Daoy (cell line): Measurements from ENCODE around the gene CD302. TPM values are rescaled to one million over a fixed set of nuclear protein-coding genes. Genes with fewer than 3 reads are reported as not detected.
"Not testable (repeated sequence)": the region's sequence is repeated elsewhere in the genome, so short reads cannot be mapped to it uniquely, and the experiment has no call there.

ENCODE experiments used
- DNase-seq: peaks from one replicate; pipeline ENCODE4 v3.0.0-alpha.2; 2015; ENCODE audit warnings: low read depth
- total RNA-seq: library from RNA; depleted of rRNA; stranded (reverse); fragments of >200 nt; shearing (Covaris generic); gene quantifications from 2 replicates; pipeline ENCODE4 v1.2.3, GENCODE V29; 2014

CD302 gene
- total RNA-seq, 1 experiment from 2014 or later, result 2.8 TPM

DNA sequence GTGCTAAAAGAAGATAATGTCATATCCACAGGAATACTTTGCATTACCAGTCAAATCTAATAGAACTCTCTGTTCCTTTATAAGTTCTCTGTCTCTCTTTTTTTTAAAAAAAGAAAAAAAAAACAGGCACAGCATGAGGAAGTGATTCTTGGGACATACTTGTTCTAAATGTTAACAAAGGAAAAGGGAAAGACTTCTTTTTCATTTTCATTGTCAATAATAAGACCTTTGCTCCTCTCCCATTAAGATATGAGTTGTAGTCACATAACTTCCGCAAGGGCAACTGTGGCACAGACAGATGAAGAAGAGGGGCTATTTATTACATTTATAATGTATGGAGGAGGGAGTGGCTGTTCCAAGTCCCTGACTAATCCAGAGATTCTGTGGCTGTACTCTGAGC lies 4.7 kb downstream of the CD302 start:
- no peak for DNase-seq

DNA sequence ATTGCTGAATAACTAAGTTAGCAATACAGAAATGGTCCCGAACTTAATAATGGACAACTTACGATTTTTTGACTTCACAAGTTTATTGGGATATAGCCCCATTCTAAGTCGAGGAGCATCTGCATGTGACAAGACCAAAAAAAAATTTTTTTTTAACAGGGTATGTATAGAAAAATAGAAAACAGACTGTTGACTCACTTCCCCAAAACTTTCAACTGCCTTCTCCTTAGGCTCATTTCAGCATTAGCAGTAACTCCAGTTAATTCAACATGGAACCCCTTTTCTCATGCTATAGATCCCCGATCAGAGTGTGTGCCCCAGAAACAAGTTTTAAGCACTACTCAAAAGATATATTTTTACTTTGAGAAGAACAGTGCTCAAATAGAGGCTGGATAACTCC lies 5.4 kb downstream of the CD302 start:
- no peak for DNase-seq

DNA sequence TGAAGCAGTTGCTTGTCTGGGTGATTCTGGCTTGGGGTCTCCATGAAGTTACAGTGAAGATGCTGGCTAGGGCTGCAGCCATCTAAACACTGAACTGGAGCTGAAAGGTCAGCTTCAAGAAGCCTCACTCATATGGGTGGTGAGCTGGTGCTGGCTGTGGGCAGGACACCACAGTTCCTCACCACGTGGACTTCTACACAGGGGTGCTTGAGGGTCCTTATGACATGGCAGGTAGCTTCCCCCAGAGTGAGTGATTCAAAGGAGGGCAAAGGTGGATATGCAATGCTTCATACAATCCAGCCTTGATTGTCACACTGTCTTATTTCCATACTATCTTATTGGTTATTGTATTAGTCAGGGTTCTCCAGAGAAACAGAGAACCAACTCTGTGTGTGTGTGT lies 6.0 kb downstream of the CD302 start:
- DNase-seq, result no peak

DNA sequence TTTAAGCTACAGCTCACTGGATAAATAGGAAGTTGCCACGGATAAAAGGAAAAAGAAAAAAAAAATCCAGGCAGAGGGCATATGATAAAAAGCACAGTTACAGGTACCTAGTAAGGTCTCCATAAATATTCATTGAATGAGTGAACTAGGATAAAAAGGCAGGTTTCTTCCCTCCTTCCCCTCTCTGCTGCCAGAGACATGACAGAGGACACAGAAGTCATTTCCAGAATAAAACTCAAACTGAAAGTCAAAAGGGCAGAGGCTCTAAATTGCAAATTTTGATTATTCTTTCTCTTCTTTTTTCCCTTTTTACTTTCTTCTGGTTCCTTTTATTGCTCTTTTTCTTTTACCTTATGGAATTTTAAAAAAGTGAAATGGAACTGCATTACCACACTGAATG lies 7.7 kb downstream of the CD302 start:
- DNase-seq, result no peak

DNA sequence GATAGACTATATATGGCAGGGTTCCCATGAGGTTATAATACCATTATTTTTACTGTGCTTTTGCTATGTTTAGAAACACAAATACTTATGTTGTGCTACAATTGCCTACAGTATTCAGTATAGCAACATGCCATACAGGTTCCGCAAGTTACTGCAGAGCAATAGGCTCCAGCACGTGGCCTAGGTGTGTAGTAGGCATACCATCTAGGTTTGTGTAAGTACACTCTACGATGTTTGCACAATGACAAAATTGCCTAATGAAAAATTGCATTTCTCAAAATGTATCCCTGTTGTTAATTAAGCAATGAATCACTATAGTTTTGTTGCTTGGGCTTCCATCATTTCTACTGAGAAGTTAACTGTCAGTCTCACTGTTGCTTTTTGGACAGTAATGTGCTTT lies 9.8 kb downstream of the CD302 start:
- no peak for DNase-seq

DNA sequence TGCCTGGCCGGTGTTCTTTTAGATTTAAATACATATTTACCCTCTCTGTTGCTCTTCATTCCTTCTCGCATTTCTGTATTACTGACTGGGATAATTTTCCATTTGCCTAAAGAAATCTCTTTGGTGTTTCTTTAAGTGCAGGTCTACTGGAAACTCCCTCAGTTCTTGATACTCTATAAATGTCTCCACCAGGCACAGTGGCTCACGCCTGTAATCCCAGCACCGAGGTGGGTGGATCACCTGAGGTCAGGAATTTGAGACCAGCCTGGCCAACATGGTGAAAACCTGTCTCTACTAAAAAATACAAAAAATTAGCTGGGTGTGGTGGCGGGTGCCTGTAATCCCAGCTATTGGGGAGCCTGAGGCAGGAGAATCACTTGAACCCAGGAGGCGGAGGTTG lies 10.4 kb downstream of the CD302 start:
- DNase-seq, result not testable (repeated sequence)

DNA sequence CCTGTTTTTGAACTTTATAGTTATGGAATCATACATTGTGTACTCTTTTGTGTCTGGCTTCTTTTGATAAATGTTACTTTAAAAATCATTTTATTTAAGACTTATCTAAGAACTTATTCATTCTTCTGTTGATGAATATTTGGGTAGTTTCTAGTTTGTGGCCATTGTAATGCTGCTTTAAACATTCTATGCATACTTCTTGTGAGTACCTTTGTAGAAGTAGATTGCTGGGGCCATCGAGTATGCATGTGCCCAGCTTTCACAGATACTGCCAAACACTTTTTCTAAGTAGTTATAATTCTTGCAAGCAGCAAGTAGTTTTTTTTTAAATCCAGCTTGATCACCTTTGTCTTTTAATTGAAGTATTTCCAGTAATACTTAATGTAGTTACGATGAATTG lies 11.1 kb downstream of the CD302 start:
- DNase-seq, result no peak

DNA sequence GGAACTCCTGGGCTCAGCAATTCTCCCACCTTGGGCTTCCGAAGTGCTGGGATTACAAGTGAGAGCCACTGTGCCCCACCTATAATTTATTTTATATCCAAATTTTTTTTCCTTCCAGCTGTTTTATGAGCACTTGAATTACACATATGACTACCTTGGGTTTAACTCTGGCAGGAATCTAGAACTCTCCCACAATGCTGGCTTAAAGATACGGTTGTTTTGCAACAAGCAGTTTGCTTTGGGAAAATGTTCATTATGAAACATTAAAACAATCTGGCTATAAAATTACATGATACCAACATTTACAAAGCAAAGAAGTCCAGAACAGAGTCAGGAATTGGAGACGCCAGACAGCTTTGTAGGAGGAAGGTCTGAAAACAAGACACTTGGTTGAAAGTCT lies 12.8 kb downstream of the CD302 start:
- DNase-seq, result no peak

DNA sequence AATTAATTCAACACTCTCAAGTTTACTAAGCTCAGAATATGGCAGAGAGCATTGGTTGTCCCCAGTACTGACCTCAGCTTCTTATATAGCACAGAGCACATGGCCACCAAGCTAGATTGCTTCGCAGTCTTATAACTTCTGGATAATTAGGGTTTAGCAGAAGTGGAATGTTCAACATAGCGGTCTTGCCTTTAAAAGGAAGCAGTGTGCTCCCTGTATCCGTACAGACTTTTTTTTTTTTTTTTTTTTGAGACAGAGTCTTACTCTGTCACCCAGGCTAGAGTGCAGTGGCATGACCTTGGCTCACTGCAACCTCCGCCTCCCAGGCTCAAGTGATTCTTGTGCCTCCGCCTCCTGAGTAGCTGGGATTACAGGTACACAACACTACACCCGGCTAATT lies 13.3 kb downstream of the CD302 start:
- DNase-seq, result not testable (repeated sequence)

DNA sequence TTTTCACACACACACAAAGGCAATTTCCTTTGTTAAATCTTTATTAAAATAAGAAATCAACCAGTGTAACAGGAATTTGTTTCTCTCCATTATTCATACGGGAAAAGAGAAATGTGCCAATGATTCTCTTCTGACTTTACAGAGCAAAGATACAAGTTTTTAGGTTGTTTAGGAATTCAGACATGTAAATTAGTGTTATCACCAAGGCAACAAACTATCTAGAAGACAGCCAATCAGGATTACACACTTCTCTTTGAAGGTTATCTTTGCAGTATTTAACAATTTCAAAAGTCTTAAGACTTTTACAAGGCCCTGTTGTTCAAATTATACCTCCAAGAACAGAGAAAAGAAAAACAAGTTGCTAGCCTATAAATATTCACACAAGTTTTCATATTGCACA lies 14.5 kb downstream of the CD302 start:
- DNase-seq, result no peak

DNA sequence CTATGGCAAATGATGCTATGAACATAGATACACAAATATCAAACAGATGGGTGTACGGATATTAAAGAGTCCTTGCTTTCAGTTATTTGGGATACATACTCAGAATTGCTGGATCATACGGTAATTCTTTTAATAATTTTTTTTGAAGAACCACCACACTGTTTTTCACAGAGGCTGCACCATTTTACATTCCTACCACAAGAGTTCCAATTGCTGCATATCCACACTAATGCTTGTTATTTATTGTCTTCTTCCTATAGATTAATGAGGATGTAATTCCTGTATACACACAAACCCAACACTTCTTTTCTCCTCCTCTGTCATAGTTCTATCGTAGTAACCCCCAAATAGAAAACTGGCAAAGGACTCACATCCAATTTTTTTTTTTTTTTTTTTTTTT lies 21.7 kb downstream of the CD302 start:
- no peak for DNase-seq

DNA sequence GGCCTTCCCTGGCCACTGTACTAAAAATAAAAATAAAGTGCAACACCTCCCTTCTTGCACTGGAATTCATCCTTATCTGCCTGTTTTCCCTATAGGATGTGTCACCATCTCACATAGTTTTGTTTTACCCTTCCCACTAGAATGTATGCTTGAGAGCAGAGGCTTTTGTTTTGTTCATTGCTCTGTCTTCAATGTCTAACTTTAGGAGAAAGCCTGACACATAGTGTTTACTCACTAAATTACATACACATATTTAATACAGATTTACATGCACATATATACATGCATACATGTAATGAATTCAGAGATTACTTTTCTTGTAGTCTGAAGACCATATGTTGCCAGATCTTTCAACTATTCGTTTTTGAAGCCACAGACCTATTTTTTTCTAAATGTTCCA lies 23.0 kb downstream of the CD302 start:
- no peak for DNase-seq

DNA sequence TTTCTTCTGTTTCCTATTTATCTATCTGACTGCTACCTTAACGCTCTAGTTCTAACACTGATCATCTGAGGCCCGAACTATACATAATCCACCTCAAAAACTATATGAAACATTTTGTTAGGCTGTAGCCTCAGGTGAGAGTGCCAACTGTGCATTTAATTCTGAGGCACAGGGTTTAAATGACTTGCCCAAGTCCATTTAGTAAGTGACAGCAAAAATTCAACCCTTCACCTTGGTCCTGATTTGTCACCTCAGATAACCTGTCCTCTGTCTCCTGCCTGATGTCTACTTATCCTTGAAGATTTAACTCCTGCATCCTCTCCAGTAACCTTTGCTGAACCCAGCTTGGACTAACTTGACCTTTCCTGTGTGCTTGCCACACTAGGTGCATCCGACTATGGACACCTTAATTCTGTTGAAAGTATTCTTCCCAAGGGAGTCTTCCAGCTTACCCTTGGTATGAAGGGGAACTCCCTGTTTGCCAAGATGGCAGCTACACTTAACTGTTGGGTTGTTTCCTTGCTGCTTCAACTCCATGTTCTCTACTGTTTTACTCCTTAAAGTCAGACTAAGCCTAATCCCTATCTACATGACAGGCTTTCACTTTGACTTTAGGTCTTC lies 23.5 kb downstream of the CD302 start:
- DNase-seq, result no peak

DNA sequence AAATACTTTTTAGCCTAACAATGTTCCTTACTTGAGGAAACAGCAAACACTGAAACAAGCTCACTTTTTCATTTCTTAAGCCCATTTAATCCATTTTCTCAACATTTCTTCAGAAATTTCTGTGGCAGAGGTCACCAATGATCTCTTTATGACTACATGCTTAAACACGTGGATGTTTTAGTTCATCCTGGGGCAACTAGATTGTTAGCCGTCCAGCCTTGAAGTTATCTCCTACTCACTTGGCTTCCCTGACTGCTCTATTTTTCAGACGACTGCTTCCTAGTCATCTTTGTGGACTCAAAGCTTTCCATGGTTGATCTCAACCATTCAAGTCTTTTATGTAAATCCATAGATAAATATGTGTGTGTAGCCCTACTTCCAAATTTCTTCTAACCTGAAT lies 24.1 kb downstream of the CD302 start:
- DNase-seq, result no peak

DNA sequence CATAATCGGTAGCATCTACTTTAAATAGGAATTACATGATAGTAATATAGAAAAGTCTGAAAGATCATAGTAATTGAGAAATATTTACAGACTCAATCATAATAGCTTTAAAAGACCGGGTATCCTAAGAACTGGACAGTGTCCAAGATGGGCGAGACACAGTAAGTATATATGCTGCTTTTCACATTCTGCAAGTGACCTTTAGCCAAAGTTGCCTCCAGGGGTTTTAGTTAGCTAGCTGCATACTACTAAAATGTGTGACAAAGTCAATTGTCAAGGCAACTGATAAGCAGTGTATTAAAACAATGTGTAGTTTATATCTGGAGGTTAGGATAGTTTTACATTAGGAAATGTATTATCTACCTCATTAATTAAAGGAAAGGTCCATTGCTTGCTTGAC lies 24.6 kb downstream of the CD302 start:
- DNase-seq, result peak; percentile 7

DNA sequence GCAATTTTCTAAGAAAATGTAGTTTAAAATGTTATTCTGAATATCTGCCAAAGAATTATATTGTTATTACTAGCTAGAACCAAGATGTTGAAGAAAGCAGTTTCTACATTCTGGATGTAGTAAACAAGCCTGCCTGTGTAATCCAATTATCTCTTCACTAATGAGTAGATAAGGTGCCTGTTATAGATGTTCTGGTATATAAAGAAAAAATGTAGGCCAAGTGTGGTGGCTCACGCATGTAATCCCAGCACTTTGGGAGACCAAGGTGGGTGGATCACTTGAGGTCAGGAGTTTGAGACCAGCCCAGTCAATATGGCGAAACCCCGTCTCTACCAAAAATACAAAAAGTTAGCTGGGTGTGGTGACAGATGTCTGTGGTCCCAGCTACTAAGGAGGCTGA lies 28.9 kb downstream of the CD302 start:
- no peak for DNase-seq

DNA sequence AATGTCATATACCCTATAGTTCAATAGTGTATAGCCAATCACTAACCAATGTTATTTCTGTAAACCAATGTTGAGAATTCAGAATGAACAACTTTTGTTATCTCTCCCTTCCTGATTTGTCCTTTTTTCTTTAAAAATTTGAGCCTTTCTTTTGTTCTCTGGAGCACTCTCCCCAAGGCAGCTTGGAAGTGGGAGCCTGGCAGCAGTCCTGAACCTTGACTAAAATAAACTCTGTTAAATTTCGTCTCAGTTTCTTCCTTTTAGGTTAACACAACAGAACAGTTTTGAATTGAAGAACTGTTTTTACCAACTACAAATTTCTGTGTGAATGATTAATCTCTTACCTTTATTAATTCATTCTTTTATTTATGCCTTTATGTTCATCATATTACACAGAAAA lies 35.9 kb downstream of the CD302 start:
- DNase-seq, result no peak

DNA sequence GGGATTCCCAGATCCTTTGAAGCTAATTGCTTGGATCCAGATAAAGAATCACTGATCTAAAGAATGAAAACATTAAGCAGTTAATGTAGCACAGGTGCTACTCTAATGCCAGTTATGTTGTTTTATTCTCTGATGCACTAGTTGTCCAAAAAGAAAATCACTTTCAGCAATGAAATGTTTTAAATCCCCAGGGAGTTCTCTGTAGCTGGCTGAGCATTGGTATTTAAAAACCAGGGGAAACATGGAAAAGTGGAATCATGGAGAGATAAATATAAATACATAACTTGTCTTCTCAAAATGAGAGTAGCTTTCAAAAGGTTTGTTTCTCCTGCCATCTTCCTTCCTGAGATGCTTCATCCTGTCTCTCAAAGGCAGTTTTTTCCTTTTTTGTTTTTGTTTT lies 37.7 kb downstream of the CD302 start:
- no peak for DNase-seq

DNA sequence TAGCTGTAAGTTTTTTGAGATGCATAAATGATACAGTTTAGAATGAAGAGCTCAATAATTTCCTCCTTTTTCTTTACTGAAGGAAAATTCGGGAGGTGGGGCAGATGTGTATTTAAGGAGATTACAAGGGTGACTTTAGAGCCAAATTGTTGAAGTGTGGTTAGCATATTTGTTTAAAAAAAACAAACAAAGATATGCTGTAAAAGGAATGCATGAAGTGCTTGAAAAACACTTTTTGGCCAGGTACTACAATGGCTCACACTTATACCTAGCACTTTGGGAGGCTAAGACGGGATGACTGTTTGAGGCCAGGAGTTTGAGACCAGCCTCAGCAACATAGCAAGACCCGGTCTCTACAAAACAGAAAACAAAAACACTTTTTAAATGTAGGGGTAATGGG lies 38.4 kb downstream of the CD302 start:
- DNase-seq, result no peak

DNA sequence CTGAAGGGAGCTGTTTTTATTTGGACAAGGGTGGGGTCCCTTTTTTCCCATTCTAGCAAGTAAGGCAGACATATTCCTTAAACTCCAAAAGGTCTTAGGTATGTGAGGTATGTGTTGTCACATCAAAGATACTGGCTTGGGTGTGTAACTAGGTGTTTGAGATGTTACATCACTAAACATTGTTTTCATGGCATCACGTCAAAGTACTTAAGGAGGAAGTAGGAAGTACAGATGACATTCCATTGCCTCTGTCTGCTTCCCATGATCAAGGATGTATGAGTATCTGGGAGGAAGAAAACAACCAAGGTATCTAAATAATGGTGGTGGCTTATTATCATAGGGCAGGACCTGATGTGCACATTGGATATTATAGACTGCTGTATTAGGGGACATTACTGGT lies 39.3 kb downstream of the CD302 start:
- DNase-seq, result no peak

DNA sequence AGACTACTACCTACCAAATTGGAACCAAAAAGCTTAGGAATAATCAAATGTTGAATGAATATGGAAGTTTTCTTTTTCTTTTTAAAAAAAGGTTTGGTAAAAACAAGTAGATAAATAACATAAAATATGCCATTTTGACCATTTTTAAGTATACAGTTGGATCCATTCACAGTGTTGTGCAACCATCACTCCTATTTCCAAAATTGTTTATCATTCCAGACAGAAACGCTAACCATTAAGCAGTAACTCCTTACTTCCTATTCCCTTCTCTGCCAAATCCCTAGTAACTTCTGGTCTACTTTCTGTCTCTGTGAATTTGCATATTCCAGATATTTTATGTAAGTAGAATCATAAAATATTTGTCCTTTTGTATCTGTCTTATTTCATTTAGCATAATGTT lies 39.8 kb downstream of the CD302 start:
- no peak for DNase-seq

DNA sequence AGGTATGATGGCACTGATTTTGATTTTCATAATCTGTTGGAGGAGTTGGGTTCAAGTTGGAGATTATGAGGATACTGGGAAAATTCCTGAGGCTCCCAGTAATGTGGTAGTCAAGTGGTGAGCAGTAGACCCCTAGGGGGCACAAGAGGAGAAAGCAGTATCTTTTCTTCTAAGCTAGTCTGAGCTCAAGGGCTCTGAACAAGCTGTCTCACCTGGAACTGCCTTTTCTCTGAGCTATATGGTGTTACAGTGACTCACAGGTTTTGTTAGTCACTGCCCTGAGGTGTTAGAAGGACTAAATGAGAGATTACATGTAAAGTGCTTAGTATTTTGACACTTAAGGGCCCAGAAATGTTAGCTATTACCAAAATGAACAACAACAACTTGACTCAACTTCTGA lies 42.2 kb downstream of the CD302 start:
- DNase-seq, result peak; percentile 57

DNA sequence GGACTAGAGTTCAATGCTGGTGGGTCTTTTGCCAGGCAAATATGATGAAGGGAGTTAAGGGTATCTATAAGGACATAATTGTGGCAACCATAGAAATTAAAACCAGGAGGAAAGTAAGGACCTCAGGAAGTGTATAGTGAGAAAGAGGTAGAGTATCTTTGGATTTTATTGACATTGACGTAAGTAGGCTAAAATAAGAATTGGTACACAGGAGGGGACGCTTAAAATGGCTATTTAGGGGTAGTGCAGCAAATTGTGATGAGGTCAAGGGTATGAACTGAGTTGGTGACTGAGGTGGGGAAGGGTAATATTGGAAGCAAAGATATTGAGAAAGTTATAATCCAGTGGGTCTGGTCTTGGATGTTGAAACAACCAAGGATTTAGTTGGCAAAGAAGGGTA lies 43.0 kb downstream of the CD302 start:
- DNase-seq, result no peak

DNA sequence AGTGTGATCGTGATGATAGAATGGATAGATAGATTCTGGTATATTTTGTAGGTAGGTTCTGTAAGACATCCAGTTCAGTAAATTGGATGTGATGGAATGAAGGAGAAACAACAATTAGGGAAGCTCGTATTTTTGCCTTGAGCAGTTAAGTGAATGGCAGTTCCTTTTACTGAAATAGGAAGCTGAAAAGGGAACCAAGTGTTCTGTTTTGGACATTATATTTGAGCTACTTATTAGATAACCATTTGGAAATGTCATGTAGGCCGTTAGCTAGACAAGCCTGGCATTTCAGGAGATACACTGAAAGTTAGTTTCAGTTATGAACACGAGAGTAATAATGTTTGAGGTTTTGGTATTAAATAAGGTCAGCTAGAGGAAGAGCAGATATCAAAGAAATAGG lies 44.2 kb downstream of the CD302 start:
- DNase-seq, result no peak

DNA sequence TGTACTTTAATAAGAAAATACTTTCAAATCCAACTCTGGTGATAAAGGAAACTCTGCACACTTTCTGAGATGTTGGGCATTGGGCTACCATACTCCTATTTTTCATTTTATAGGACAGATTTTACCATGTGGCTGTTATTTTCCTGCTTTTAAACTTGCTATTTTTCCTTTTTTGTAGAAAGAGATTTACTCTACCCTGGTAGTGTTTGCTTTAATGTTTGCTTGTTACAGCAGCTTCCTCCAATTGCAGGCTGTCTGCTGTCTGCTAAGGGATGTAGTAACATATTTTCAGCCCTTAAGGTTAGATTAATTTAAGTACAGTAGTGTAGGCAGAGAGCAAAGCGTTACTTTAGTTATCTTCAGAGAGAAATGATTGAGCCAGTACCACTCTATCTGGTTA lies 47.1 kb downstream of the CD302 start:
- DNase-seq, result no peak
